Ectodermal cell (in vitro differentiated cells): ENCODE data around the gene PSME2.

Source experiments
- H3K27ac ChIP-seq: 2 replicates; pipeline ENCODE4 v1.7.0; 2013; ENCODE audit warnings: mild to moderate bottlenecking, low read depth, low read length; ENCODE audit not compliant: insufficient read depth, poor library complexity, severe bottlenecking
- H3K27me3 ChIP-seq: 2 replicates; pipeline ENCODE4 v1.7.0; 2013; ENCODE audit warnings: mild to moderate bottlenecking, low read length; ENCODE audit not compliant: insufficient read depth, control insufficient read depth, poor library complexity, severe bottlenecking
- H3K36me3 ChIP-seq: one replicate; pipeline ENCODE4 v1.7.0; 2013; ENCODE audit warnings: low read length; ENCODE audit not compliant: control insufficient read depth, insufficient read depth
- H3K4me1 ChIP-seq: one replicate; pipeline ENCODE4 v1.7.0; 2013; ENCODE audit warnings: low read length; ENCODE audit not compliant: control insufficient read depth, insufficient read depth
- H3K4me3 ChIP-seq: 2 replicates; pipeline ENCODE4 v1.7.0; 2013; ENCODE audit warnings: low read depth, low read length, control low read depth; ENCODE audit not compliant: insufficient read depth
- H3K9me3 ChIP-seq: 2 replicates; pipeline ENCODE4 v1.7.0; 2013; ENCODE audit warnings: mild to moderate bottlenecking, low read length, moderate library complexity; ENCODE audit not compliant: control insufficient read depth
- WGBS, 2 experiments: methylation state at CpG; one replicate each; pipeline ENCODE4 v1.1.7; 2013; ENCODE audit warnings: missing lambda C conversion rate in 2 of 2; 5-methylcytosine and 5-hydroxymethylcytosine counted together

PSME2 gene

GRCh38 chr14:24133735-24134134 lies 12.7 kb downstream of the PSME2 start:
- Histone ChIP-seq H3K4me1 (no peaks in the 10 kb centered on the region), H3K36me3 (peaks cover 8% of the 10 kb centered on the region), H3K9me3 (no peaks in the 10 kb centered on the region), H3K4me3 (no peak overlapping the region), H3K27me3 (peaks cover 5% of the 10 kb centered on the region), H3K27ac (no peak overlapping the region)
- WGBS, 2 experiments = no CpG with 5 or more reads among the region's 1 CpG

GRCh38 chr14:24132976-24133375 lies 13.4 kb downstream of the PSME2 start:
- Histone ChIP-seq H3K27ac (no peak overlapping the region), H3K9me3 (no peaks in the 10 kb centered on the region), H3K4me1 (no peaks in the 10 kb centered on the region), H3K27me3 (peaks cover 5% of the 10 kb centered on the region), H3K4me3 (no peak overlapping the region), H3K36me3 (peaks cover under 1% of the 10 kb centered on the region)
- 92 to 96% methylated on average over 2 of the region's 2 CpGs for WGBS, 2 experiments

- Histone ChIP-seq H3K36me3 (no peaks in the 10 kb centered on the region), H3K4me1 (no peaks in the 10 kb centered on the region), H3K4me3 (no peak overlapping the region), H3K9me3 (no peaks in the 10 kb centered on the region), H3K27ac (no peak overlapping the region), H3K27me3 (peaks cover 5% of the 10 kb centered on the region)
- 92% methylated on average over 24 of the region's 24 CpGs for WGBS, 2 experiments
Measured at GRCh38 chr14:24132061-24132685, 14.2 kb downstream of the PSME2 start.

- no peaks in the 10 kb centered on the region for H3K9me3 ChIP-seq
- WGBS, 2 experiments = 93 to 94% methylated on average over 15 of the region's 15 CpGs
- no peak overlapping the region for H3K27ac ChIP-seq
Measured at GRCh38 chr14:24131549-24131966, 14.9 kb downstream of the PSME2 start.

GRCh38 chr14:24130717-24131548 lies 15.5 kb downstream of the PSME2 start:
- Histone ChIP-seq H3K27ac (no peak overlapping the region), H3K4me3 (no peak overlapping the region), H3K36me3 (no peaks in the 10 kb centered on the region), H3K27me3 (peaks cover 5% of the 10 kb centered on the region), H3K9me3 (no peaks in the 10 kb centered on the region), H3K4me1 (no peaks in the 10 kb centered on the region)
- 88 to 89% methylated on average over 7 of the region's 7 CpGs for WGBS, 2 experiments

More at GRCh38 chr14:24131549-24131966, 14.9 kb downstream of the PSME2 start:
- Histone ChIP-seq H3K27me3 (peaks cover 5% of the 10 kb centered on the region), H3K4me3 (no peak overlapping the region), H3K36me3 (no peaks in the 10 kb centered on the region), H3K4me1 (no peaks in the 10 kb centered on the region)

GRCh38 chr14:24130380-24130716 lies 16.1 kb downstream of the PSME2 start, which contains the start of gene FITM1:
TSS of gene FITM1 (plus strand) at chr14:24130659. CDS start at chr14:24131564, 905 bp downstream.
- H3K4me3 ChIP-seq = no peak within 1 kb of the TSS
- H3K4me1 ChIP-seq = no peaks in the 10 kb centered on the region
- H3K9me3 ChIP-seq = no peaks in the 10 kb centered on the region
- peaks cover 4% of the 10 kb centered on the region for H3K27me3 ChIP-seq
- 92 to 95% methylated on average over 5 of the region's 5 CpGs for WGBS, 2 experiments
- no peak within 1 kb of the TSS for H3K27ac ChIP-seq
- H3K36me3 ChIP-seq = no peaks in the 10 kb centered on the region

GRCh38 chr14:24129410-24129998 lies 16.9 kb downstream of the PSME2 start:
- WGBS, 2 experiments = 88 to 94% methylated on average over 8 of the region's 8 CpGs

GRCh38 chr14:24127673-24128072 lies 18.7 kb downstream of the PSME2 start:
- no peak overlapping the region for H3K4me3 ChIP-seq
- peaks cover 2% of the 10 kb centered on the region for H3K36me3 ChIP-seq
- H3K27me3 ChIP-seq = no peaks in the 10 kb centered on the region
- no peak overlapping the region for H3K27ac ChIP-seq
- H3K9me3 ChIP-seq = no peaks in the 10 kb centered on the region
- 95% methylated on average over 2 of the region's 2 CpGs for WGBS, 2 experiments
- no peaks in the 10 kb centered on the region for H3K4me1 ChIP-seq

More at GRCh38 chr14:24129410-24129998, 16.9 kb downstream of the PSME2 start:
- no peaks in the 10 kb centered on the region for H3K36me3 ChIP-seq
- no peak overlapping the region for H3K4me3 ChIP-seq
- H3K27ac ChIP-seq = no peak overlapping the region
- H3K9me3 ChIP-seq = no peaks in the 10 kb centered on the region
- H3K4me1 ChIP-seq = no peaks in the 10 kb centered on the region
- H3K27me3 ChIP-seq = no peaks in the 10 kb centered on the region

GRCh38 chr14:24126939-24127338 lies 19.5 kb downstream of the PSME2 start:
- Histone ChIP-seq H3K36me3 (peaks cover 6% of the 10 kb centered on the region), H3K4me3 (no peak overlapping the region), H3K27ac (no peak overlapping the region), H3K4me1 (no peaks in the 10 kb centered on the region), H3K9me3 (no peaks in the 10 kb centered on the region), H3K27me3 (no peaks in the 10 kb centered on the region)
